Fibroblast of mammary gland (primary cell): Measurements from ENCODE around the gene GRIK2.
"Not testable (repeated sequence)": the region's sequence is repeated elsewhere in the genome, so short reads cannot be mapped to it uniquely, and the experiment has no call there.

ENCODE experiments used
- DNase-seq: peaks from one replicate; pipeline ENCODE4 v3.0.0-alpha.2; 2010; ENCODE audit warnings: low read depth
- H3K4me3 ChIP-seq: 2 replicates; pipeline ENCODE4 v1.5.1; 2011; ENCODE audit warnings: low read depth, mild to moderate bottlenecking, low read length, moderate library complexity; ENCODE audit not compliant: control insufficient read depth
- CTCF ChIP-seq: conservative IDR thresholded peaks from 2 replicates; pipeline ENCODE4 v1.5.1; 2011; ENCODE audit warnings: low read depth, low read length, inconsistent platforms; ENCODE audit not compliant: control insufficient read depth, insufficient read depth

The GRIK2 gene

DNA sequence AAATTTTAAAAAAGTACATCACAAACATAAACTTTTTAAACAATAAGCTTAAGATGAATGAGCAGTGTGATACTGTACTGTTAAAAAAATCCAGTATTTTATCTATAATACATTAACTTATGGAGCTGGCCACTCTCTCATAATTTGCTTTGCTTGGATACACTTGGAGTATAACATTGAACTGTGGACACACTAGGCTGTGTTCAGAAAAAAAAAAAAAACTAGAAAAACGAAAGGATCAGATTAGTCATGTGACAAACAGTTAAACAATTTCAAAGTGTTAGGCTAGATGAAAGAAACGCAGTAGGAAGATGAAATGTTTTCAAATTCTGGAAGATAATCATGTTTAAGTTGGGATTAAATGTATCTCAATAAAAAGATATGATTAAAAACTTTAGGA, 220.0 kb downstream of the GRIK2 start:
- TF ChIP-seq CTCF: no peak
- no peak overlapping the region for H3K4me3 ChIP-seq
- DNase-seq: no peak

DNA sequence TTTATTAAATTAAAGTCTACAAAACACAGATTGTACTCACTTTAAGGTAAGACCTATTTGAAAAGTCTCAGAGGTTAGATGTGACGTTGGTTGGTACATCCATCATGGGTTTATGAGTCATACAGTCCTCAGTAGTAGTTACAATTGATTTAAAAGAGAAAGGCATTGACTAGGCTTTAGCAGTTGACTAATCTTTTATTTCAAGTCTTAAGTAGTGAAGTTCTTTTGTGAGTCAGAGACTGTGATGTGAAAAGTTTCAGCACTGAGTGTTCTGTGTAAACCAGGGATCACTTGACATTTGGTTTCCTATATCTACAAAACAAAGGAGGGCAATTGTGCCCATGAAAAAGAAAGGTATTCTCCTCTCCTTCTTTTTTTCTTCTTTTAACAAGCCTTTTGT, 221.3 kb downstream of the GRIK2 start:
- peak; percentile 85 for DNase-seq
- no peak overlapping the region for H3K4me3 ChIP-seq
- TF ChIP-seq CTCF: no peak

DNA sequence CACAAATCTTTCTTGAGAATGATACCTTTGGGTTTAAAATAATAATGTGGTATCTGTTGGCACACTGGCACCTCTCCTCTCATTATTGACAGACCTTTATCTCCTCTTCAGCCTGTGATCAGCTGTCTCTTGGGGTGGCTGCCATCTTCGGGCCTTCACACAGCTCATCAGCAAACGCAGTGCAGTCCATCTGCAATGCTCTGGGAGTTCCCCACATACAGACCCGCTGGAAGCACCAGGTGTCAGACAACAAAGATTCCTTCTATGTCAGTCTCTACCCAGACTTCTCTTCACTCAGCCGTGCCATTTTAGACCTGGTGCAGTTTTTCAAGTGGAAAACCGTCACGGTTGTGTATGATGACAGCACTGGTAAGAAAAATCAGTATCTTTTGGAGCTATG, 232.8 kb downstream of the GRIK2 start:
- DNase-seq: no peak
- no peak overlapping the region for H3K4me3 ChIP-seq
- TF ChIP-seq CTCF: no peak

DNA sequence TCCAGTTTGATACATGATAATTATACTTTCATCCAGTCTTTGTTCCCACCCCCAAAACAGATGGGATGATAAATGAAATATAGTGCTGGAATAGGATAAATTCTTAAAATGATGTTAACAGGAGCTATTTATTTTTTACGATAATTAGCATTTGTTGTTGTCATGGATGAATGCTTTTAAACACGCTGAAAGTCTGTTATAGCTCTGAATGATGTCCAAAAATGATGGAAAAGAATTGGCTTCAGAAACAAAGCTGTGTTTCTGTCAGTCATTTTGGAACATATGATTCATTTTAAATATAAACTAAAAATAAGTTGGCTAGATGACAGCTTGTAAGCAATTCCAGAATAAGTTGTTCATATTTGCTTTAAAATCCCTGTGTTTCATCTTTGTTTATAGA, 237.4 kb downstream of the GRIK2 start:
- TF ChIP-seq CTCF: no peak
- no peak for DNase-seq
- H3K4me3 ChIP-seq: no peak overlapping the region

GRCh38 chr6:101633081-101633480, 239.6 kb downstream of the GRIK2 start:
- no peak for TF ChIP-seq CTCF
- no peak overlapping the region for H3K4me3 ChIP-seq
- no peak for DNase-seq

GRCh38 chr6:101638865-101639264, 245.4 kb downstream of the GRIK2 start:
- DNase-seq: peak; percentile 6
- not testable (repeated sequence) for H3K4me3 ChIP-seq

GRCh38 chr6:101640131-101640530, 246.6 kb downstream of the GRIK2 start:
- no peak for DNase-seq
- H3K4me3 ChIP-seq: no peak overlapping the region

More at GRCh38 chr6:101640131-101640530, 246.6 kb downstream of the GRIK2 start:
- no peak for TF ChIP-seq CTCF
